HepG2 (cell line): ENCODE measurements around the gene COQ9. TPM values are rescaled to one million over a fixed set of nuclear protein-coding genes. Genes with fewer than 3 reads are reported as not detected.

Experiments
- AGO1 ChIP-seq: fragments of 200-400 bp; formaldehyde crosslinking; IDR thresholded peaks from 2 replicates; pipeline ENCODE4 v1.6.1; 2017; ENCODE audit warnings: mild to moderate bottlenecking, low read depth, low read length, moderate library complexity; ENCODE audit not compliant: poor library complexity, severe bottlenecking
- HOXA9 ChIP-seq: sonication (generic); formaldehyde crosslinking; IDR thresholded peaks from 2 replicates; pipeline ENCODE4 v1.8.1; 2022; ENCODE audit warnings: missing genetic modification reagents, mild to moderate bottlenecking, moderate library complexity, borderline replicate concordance
- SALL1 ChIP-seq: sonication (generic); formaldehyde crosslinking; IDR thresholded peaks from 2 replicates; pipeline ENCODE4 v1.8.0; 2022; ENCODE audit warnings: mild to moderate bottlenecking, missing genetic modification reagents
- SCMH1 ChIP-seq: sonication (generic); formaldehyde crosslinking; IDR thresholded peaks from 2 replicates; pipeline ENCODE4 v1.9.0; 2021; ENCODE audit warnings: missing genetic modification reagents, mild to moderate bottlenecking, borderline replicate concordance
- TMF1 ChIP-seq: sonication (generic); formaldehyde crosslinking; IDR thresholded peaks from 2 replicates; pipeline ENCODE4 v1.8.1; 2022; ENCODE audit warnings: low read depth, missing genetic modification reagents
- ZBTB8A ChIP-seq: sonication (generic); formaldehyde crosslinking; IDR thresholded peaks from 2 replicates; pipeline ENCODE4 v1.4.0; 2020; ENCODE audit warnings: mild to moderate bottlenecking, low read depth, missing genetic modification reagents, borderline replicate concordance
- ZC3H13 ChIP-seq: sonication (generic); formaldehyde crosslinking; IDR thresholded peaks from 2 replicates; pipeline ENCODE4 v1.8.1; 2023; ENCODE audit warnings: mild to moderate bottlenecking, missing genetic modification reagents, moderate library complexity
- ZNF724P ChIP-seq: sonication (generic); formaldehyde crosslinking; IDR thresholded peaks from 2 replicates; pipeline ENCODE4 v1.8.0; 2022; ENCODE audit warnings: missing genetic modification reagents, borderline replicate concordance
- ZNF773 ChIP-seq: sonication (generic); formaldehyde crosslinking; IDR thresholded peaks from 2 replicates; pipeline ENCODE4 v1.4.0; 2020; ENCODE audit warnings: missing genetic modification reagents, borderline replicate concordance
- polyA plus RNA-seq, 8 experiments: library from polyadenylated mRNA; depleted of rRNA in 3 of 8; stranded (reverse) in 7 of 8; unstranded in 1 of 8; fragments of >200 nt; fragmentation: Illumina TruSeq in 4 of 8; extraction: Trizol in 4 of 8; gene quantifications; 2 replicates each; pipeline versions ENCODE4 v1.2.1 to v1.2.3, GENCODE V29; 2011 to 2016; ENCODE audit warnings: low read depth in 4 of 8, missing spikeins in 1 of 8, mixed read lengths in 1 of 8; ENCODE audit not compliant: insufficient read depth in 1 of 8
- total RNA-seq, 5 experiments: library from RNA; depleted of rRNA; stranded (reverse); fragments of >200 nt; fragmentation: Illumina TruSeq; extraction: Trizol; gene quantifications; 2 replicates each; pipeline ENCODE4 v1.2.3, GENCODE V29; 2016; ENCODE audit warnings: low read depth in 1 of 5
- TF ChIP-seq, protein P1 (sequence below): sonication (generic); formaldehyde crosslinking; IDR thresholded peaks from 2 replicates; pipeline ENCODE4 v1.8.0; 2022; ENCODE audit warnings: missing genetic modification reagents, mild to moderate bottlenecking, moderate library complexity, borderline replicate concordance
- TF ChIP-seq, protein P2 (sequence below): sonication (generic); formaldehyde crosslinking; IDR thresholded peaks from 2 replicates; pipeline ENCODE4 v1.4.0; 2020; ENCODE audit warnings: missing genetic modification reagents
- TF ChIP-seq, protein P3 (sequence below): sonication (generic); formaldehyde crosslinking; IDR thresholded peaks from 2 replicates; pipeline ENCODE4 v1.4.0; 2020; ENCODE audit warnings: missing genetic modification reagents
- TF ChIP-seq, protein P4 (sequence below): sonication (generic); formaldehyde crosslinking; IDR thresholded peaks from 2 replicates; pipeline ENCODE4 v1.4.0; 2020; ENCODE audit warnings: mild to moderate bottlenecking, low read depth, missing genetic modification reagents
- TF ChIP-seq, protein P5 (sequence below): sonication (generic); formaldehyde crosslinking; IDR thresholded peaks from 2 replicates; pipeline ENCODE4 v1.5.0; 2020; ENCODE audit warnings: missing genetic modification reagents
- TF ChIP-seq, protein P6 (sequence below): sonication (generic); formaldehyde crosslinking; IDR thresholded peaks from 2 replicates; pipeline ENCODE4 v1.4.0; 2020; ENCODE audit warnings: missing genetic modification reagents

The COQ9 gene
- total and polyA plus RNA-seq, 2 of the 13 experiments (the other 11 are each of a cell fraction or from before 2014, with no cell fraction given): 57.5 to 108 TPM

DNA sequence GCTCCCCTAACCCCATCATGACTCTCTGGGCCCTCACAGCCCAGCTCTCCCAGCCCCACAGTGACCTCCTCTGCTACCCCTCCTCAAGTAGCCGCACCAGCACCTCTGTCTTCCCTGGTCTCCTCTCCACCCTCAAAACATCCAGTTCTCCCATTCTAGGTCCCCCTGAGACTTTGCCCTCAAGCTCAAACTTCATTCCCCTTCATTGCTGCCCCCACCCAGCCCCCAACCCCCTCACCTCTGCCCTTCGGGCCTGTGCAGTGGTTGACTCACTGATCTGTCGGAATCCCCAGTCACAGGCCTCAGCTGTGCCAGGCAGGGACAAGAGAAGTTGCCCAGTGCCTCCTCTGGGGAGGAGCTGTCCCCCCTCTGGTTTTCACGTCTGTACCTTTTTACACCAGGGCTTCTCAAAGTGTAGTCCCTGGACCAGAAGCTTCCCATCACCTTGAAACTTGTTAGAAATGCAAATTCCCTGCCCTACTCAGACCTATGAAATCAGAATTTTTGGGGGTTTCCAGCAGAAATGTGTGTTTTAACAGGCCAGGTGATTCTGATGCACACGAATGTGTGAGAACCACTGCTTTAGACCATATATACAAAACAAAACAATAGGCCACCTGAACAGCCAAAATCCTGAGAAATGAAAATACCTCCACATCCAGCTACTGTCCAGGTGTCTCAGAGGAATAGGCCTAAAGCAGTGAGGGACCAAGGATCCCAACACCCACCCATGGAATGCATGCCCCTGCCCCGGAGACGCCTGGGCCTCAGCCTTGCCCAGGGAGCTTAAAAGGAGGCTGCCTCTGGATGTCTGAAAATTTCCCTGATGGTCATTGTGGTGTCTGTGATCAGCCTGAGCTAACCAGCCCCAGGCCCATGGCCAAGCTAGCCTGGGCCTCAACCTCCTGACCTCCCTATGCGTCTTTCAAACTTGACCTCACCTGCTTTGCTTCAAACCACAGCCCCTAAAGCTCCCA, 39.9 kb downstream of the COQ9 start (continued):
- TF ChIP-seq, protein P1, sequence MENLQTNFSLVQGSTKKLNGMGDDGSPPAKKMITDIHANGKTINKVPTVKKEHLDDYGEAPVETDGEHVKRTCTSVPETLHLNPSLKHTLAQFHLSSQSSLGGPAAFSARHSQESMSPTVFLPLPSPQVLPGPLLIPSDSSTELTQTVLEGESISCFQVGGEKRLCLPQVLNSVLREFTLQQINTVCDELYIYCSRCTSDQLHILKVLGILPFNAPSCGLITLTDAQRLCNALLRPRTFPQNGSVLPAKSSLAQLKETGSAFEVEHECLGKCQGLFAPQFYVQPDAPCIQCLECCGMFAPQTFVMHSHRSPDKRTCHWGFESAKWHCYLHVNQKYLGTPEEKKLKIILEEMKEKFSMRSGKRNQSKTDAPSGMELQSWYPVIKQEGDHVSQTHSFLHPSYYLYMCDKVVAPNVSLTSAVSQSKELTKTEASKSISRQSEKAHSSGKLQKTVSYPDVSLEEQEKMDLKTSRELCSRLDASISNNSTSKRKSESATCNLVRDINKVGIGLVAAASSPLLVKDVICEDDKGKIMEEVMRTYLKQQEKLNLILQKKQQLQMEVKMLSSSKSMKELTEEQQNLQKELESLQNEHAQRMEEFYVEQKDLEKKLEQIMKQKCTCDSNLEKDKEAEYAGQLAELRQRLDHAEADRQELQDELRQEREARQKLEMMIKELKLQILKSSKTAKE (CRISPR knock-in tag): 0 out of 2 replicates have a peak, but pooled peaks have one; percentile 20
- no peak for TF ChIP-seq TMF1 (CRISPR knock-in tag)
- TF ChIP-seq ZC3H13 (CRISPR knock-in tag): 0 out of 2 replicates have a peak, but pooled peaks have one; percentile 54
- TF ChIP-seq, protein P2, sequence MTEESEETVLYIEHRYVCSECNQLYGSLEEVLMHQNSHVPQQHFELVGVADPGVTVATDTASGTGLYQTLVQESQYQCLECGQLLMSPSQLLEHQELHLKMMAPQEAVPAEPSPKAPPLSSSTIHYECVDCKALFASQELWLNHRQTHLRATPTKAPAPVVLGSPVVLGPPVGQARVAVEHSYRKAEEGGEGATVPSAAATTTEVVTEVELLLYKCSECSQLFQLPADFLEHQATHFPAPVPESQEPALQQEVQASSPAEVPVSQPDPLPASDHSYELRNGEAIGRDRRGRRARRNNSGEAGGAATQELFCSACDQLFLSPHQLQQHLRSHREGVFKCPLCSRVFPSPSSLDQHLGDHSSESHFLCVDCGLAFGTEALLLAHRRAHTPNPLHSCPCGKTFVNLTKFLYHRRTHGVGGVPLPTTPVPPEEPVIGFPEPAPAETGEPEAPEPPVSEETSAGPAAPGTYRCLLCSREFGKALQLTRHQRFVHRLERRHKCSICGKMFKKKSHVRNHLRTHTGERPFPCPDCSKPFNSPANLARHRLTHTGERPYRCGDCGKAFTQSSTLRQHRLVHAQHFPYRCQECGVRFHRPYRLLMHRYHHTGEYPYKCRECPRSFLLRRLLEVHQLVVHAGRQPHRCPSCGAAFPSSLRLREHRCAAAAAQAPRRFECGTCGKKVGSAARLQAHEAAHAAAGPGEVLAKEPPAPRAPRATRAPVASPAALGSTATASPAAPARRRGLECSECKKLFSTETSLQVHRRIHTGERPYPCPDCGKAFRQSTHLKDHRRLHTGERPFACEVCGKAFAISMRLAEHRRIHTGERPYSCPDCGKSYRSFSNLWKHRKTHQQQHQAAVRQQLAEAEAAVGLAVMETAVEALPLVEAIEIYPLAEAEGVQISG (CRISPR knock-in tag): no peak
- TF ChIP-seq, protein P3, sequence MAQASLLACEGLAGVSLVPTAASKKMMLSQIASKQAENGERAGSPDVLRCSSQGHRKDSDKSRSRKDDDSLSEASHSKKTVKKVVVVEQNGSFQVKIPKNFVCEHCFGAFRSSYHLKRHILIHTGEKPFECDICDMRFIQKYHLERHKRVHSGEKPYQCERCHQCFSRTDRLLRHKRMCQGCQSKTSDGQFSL (CRISPR knock-in tag): no peak
- TF ChIP-seq, protein P4, sequence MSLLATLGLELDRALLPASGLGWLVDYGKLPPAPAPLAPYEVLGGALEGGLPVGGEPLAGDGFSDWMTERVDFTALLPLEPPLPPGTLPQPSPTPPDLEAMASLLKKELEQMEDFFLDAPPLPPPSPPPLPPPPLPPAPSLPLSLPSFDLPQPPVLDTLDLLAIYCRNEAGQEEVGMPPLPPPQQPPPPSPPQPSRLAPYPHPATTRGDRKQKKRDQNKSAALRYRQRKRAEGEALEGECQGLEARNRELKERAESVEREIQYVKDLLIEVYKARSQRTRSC: no peak
- TF ChIP-seq HOXA9 (CRISPR knock-in tag): peak; percentile 79; the same call in 1 of the 2 replicates
- no peak for TF ChIP-seq ZNF724P (CRISPR knock-in tag)
- no peak for TF ChIP-seq ZBTB8A (CRISPR knock-in tag)
- TF ChIP-seq AGO1: no peak
- TF ChIP-seq, protein P5, sequence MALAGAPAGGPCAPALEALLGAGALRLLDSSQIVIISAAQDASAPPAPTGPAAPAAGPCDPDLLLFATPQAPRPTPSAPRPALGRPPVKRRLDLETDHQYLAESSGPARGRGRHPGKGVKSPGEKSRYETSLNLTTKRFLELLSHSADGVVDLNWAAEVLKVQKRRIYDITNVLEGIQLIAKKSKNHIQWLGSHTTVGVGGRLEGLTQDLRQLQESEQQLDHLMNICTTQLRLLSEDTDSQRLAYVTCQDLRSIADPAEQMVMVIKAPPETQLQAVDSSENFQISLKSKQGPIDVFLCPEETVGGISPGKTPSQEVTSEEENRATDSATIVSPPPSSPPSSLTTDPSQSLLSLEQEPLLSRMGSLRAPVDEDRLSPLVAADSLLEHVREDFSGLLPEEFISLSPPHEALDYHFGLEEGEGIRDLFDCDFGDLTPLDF (CRISPR knock-in tag): no peak
- peak; percentile 37; the same call in 1 of the 2 replicates for TF ChIP-seq SALL1 (CRISPR knock-in tag)
- no peak for TF ChIP-seq ZNF773 (CRISPR knock-in tag)
- no peak for TF ChIP-seq SCMH1 (CRISPR knock-in tag)
- TF ChIP-seq, protein P6, sequence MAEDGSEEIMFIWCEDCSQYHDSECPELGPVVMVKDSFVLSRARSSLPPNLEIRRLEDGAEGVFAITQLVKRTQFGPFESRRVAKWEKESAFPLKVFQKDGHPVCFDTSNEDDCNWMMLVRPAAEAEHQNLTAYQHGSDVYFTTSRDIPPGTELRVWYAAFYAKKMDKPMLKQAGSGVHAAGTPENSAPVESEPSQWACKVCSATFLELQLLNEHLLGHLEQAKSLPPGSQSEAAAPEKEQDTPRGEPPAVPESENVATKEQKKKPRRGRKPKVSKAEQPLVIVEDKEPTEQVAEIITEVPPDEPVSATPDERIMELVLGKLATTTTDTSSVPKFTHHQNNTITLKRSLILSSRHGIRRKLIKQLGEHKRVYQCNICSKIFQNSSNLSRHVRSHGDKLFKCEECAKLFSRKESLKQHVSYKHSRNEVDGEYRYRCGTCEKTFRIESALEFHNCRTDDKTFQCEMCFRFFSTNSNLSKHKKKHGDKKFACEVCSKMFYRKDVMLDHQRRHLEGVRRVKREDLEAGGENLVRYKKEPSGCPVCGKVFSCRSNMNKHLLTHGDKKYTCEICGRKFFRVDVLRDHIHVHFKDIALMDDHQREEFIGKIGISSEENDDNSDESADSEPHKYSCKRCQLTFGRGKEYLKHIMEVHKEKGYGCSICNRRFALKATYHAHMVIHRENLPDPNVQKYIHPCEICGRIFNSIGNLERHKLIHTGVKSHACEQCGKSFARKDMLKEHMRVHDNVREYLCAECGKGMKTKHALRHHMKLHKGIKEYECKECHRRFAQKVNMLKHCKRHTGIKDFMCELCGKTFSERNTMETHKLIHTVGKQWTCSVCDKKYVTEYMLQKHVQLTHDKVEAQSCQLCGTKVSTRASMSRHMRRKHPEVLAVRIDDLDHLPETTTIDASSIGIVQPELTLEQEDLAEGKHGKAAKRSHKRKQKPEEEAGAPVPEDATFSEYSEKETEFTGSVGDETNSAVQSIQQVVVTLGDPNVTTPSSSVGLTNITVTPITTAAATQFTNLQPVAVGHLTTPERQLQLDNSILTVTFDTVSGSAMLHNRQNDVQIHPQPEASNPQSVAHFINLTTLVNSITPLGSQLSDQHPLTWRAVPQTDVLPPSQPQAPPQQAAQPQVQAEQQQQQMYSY: no peak
